HG03442 (cell line): ENCODE data around the gene SNTB2.

Experiments
- ATAC-seq: cut with Tn5 transposase; IDR thresholded peaks from one replicate; pipeline ENCODE4 v1.9.1; 2021; ENCODE audit warnings: mild to moderate bottlenecking, moderate library complexity; ENCODE audit not compliant: unreplicated experiment

The SNTB2 gene

DNA sequence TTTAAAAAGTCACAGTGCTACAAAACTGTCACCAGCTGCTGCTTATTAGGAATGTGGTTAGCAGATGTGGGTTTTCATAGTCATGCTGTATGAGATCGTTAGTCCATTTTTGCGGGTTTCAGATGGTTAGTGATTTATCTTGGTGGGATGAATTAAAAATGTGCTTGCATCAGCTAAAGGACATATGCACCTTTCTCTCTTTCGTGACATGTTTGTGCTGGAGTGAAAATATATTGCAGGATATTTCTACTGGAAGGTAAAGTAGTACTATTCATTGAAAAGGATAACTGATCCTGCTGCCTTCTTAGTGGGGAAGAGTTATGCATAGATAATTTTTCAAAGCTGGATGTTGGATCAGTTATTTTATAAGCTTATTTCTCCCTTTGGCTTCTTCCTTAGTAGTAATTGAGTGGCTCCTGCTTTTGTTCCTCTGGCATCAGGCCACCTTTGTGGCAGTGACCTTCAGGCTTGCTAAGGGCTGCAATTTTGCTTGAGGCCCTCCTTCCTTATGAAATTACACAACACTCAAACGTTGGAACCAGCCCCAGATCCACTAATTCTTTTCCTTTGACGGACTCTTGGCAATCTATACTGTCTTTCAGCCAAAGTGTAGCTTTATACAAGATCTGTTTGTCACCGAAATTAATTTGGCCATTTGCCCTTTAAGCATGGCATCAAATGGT is 7.5 kb upstream of the SNTB2 start:
- no peak for ATAC-seq

DNA sequence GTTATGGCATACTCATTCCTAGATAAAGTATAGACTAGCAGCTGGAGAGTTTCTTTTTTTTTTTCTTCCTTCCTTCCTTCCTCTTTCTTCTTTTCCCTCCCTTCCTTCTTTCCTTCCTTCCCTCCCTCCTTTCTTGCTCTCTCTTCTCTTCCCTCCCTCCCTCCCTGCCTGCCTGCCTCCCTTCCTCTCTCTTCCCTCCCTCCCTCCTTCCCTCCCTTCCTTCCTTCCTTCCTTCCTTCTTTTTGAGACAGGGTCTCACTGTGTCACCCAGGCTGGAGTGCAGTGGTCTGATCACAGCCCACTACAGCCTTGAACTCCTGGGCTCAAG is 7.0 kb upstream of the SNTB2 start:
- ATAC-seq = no peak

DNA sequence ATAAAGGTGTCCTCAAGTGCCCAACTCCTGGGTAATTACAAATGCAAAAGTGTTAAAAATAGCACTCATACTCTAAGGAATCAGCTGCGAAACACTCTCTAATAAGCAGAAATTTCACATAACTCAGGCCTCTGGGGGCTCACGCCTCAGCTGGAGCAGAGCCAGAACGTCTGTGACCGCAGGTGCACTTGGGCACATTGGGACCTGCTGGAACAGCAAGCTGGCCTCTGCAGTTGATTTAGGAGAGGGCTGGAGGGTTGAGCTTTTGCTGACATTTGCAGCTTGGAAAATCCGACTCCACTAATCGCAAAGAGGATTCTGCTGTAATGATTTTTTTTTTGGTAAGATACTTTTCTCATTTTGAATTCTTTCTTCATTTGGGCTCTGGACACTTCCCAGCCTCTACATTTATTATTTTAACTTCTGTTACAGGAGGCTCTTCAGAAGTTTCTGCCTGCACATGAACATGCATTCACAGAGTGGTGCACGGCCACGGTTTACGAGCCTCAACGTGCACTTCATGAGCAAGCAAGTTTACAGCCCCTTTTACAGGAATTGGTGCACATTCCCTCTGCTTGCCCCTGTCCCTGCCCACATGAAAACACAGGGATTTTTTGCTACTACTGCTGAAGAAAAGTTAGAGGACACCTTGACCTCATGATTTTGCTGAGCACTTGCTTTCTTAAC is 4.1 kb upstream of the SNTB2 start:
- ATAC-seq = no peak

DNA sequence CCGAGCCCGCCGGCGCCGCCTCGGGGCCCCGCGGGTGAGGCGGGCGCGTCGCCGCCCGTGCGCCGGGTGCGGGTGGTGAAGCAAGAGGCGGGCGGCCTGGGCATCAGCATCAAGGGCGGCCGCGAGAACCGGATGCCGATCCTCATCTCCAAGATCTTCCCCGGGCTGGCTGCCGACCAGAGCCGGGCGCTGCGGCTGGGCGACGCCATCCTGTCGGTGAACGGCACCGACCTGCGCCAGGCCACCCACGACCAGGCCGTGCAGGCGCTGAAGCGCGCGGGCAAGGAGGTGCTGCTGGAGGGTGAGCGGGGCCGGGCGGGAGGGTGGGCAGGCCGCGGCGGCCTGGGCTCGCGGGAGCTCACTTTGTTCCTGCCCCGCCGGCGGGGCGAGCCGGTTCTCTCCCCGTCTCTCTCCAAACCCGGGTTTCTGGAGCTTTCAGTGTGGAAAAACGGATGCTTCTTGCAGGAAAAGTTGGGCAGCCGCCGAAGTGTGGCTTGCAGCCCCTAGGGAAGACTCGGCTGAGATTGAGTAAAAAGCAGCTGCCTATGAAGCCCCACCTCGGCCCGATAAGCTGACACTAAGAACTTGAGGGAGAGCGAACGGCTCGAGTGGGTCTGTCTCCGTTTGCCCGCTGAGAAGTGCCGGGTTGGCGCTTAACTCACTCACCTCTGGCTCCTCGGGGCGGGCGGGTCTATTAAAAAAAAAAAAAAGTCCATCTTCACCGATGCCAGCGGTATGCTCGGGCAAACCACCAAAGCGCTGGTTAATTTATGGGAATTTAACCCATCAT is 677 bp downstream of the SNTB2 start:
- ATAC-seq = peak; percentile 24

DNA sequence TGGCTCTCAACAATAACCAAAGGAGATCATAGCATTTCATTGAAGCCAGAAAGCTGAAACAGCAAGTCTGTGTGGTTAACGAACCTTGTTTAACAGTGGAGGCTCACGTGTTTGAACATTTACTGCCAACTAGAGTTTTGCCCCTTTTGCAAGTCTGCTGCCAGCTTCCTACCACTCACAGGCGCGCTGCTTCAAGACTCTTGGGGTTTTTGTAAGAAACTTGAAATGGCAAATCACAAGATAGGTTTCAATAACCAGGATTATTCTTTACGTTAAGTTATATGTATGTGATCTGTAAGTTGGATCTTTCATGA is 1.2 kb downstream of the SNTB2 start:
- ATAC-seq = no peak

DNA sequence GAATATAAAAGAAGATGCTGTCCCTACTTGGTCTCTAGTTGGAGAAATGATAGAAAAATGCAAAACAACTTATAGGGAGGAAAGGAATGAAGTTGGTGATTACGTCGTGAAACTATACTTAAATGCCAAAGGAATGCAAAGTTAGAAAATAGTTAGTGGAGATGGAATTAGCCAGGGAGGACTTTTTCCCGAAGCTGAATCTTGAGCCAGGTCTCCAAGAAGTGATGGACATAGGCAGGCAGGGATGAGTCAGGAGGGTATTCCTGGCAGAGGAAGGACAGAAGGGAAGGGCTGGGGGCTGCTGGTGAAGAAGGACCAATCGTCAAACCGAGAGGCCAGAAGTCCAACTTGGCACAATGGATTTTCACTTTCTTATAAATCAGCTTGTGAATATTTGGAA is 1.8 kb downstream of the SNTB2 start:
- no peak for ATAC-seq

DNA sequence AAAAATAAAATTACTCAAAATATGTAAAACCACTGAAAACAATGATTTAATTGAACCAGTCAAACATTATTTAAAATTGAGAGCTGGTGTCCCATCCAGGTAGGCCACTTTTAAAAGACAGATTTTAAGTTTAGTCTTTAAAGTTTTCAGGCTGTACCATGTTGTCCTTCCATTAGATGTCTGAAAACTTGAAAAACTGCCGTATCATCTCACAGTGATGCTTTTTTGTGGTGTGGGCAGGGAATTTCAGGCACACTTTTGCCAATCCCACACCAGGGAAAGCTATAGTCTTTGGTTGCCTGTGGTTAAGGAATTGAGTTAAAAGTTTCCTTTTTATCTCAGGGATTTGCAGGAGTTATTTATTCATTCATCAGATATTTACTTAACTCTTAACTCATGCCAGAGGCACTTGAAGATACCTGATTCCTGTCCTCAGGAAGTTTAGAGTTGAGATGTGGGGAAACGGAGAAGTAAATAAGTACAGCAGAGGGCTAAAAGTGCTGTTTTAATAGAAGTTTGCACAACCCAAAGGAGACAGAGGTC is 3.2 kb downstream of the SNTB2 start:
- ATAC-seq = no peak

DNA sequence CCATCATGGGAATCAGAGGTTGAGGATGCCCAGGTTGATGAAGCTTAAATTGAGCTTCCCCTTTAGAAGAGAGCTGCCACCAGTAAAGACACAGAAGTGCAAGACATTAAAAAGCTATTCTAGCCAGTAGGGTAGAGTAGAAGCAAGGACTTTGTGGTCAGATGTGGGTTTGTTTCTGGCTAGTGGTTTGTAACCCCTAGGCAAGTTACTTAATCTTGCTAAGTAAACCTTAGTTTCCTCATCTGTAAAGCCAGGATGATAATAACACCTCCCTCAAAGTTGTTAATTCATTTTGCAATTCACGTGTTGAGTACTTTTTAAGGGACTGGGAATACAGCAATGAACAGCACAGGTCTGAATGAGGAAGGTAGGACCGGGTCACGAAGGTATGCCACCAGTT is 3.6 kb downstream of the SNTB2 start:
- ATAC-seq = no peak

DNA sequence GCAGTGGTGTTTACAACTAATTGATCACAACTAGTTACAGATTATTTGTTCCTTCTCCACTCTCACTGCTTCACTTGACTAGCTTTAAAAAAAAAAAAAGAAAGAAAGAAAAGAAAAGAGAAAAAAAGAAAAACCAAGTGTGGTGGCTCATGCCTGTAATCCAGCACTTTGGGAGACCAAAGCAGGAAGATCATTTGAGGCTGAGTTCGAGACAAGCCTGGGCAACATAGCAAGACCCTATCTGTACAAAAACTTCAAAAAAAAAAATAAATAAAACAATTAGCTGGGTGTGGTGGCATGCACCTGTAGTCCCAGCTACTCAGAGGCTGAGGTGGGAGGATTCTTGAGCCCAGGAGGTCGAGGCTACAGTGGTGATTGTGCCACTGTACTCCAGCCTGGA is 4.2 kb downstream of the SNTB2 start:
- no peak for ATAC-seq

DNA sequence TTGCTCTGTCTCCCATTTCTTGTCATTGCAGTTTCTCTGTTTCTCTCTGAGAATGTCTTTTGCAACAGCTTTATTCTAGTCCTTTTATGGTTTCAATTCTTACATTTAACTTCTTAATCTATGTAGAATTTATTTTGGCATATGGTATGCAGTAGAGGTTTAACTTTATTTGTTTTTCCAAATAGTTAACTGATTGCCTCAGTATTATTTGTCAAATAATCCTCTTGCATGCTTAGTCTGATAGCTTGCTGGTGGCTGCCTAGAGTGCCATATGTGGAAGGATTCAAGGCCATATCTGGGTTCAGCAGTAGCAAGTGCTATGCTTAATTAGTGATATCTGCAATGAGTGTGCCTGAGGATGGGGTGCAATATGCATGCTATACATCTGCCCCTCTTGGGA is 6.9 kb downstream of the SNTB2 start:
- no peak for ATAC-seq

DNA sequence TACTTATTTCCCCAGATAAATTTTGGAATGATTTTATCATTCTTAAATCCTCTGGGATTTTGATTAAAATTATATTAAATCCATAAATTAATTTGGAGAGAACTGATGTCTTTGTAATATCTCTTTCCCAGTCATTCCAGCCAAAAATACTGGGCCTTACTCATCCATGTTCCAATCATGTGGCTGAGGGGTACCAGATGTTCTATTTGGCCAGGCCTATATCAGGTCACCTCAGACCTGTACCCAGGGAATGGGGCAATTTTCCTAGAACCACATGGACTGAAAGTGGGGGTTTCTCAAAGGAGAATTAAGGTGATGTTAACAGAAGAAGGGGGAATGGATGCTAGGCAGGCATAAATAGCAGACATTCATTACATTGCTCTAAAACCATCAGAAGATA is 7.5 kb downstream of the SNTB2 start:
- ATAC-seq = no peak

DNA sequence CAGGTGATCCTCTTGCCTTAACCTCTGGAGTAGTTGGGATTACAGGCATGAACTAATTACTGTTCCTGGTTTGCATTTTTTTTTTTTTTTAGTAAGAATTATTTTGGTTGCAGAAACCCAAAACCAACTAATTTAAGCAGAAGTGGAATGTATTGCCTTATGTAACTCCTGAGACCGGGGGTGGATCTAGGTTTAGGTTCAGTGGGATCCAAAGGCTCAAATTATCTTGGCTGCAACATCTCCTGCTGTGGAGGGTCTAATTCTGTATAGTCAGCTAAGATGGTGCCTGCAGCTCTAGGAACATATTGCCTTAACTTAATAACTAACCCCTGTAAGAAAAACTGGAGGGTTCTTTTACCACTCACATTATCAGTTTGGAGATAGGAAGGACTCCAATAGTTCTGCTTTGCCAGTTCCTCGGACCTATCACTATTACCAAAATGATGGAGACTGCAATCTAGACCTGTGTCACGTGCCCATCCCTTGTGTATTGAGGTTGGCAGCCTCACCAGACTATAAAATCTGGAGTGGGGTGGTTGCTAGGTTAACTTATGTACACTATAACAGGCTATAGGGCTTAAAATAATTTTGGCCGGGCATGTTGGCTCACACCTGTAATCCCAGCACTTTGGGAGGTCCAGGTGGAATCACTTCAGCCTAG is 8.5 kb downstream of the SNTB2 start:
- ATAC-seq = no peak

DNA sequence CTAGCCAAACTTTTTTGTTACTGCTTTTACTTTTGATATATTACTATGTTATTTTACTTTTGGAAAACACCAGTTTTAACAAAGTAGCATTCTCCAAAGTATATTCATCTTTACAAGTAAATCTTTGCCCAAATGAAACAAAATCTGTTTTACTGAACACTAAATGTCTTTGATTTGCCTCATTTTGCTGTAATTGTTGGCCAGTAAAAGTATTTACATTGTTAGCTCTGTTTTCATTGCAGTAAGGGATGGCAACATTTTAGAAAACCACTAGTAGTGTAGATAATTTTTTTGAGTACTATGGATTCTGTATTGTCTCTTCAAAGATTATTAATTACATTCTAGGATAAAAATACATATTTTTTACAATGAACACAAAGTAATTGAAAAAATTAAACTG is 10.6 kb downstream of the SNTB2 start:
- ATAC-seq = no peak

DNA sequence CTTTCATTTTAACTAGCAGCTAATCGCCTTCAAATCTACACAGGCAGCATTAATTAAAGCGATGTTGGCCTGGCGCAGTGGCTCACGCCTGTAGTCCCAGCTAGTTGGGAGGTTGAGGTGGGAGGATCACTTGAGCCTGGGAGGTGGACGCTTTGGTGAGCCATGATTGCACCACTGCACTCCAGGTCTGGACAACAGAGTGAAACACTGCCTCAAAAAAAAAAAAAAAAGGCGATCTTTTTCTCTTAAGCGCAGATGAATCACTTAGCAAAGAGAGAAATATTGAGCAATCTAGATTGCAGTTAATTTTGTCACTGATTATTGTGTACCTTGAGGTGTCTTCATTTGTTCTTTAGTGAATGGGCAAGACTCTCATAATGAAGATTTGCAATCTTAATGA is 12.4 kb downstream of the SNTB2 start:
- ATAC-seq = no peak

DNA sequence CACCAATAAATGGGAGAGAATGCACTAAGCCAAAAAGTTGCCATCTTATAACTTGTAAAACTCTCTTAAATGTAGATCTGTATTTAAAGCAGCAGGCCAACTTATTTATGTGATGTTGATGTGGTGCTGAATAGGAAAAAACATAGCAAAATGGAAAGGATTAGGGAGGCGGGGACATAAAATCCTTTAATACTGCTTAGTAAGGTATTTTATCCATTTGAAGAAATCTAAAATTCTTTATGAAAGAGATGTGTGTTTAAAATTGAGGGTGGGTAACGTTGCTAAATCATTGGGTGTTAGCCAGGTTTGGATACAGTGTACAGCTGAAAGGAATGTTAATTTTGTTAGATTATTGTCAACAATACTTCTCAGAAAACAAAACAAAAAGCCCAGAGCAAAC is 14.3 kb downstream of the SNTB2 start:
- ATAC-seq = no peak

DNA sequence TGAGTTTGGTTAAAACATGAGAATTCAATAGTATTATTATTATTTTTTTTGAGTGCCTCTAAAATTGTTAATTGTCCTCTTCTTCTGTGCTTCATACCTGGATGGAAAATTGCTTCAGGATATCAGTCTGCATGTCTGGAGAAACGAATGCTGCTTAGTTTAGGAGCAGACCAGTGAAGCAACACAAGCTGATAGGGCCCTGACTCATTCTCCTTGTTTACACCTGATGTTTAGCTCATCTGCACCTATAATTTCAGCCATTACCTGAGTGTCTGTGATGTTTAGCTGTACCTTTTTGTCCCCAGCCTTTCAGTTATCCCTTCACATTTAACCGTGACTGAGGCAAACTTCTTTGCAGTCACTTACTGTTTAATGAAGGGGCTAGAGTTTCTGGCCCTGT is 14.8 kb downstream of the SNTB2 start:
- ATAC-seq = no peak

DNA sequence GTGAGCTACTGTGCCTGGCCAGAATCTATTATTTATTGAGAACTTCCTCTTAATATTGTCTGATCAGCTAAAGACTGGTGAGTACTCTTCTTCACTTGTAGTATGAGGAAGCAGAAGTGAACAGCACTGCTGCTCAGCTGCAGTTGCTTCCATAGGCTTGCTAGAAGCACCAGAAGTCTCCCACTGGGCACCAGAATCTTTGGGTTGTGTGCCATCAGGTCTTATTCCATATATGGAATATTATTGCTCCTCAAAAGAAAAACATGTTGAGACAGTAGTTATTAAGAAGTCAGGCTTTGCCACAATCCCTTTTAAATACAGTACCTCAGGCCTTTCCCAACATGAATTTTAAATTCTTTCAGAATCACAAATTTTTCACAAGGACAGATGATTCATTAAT is 17.2 kb downstream of the SNTB2 start:
- ATAC-seq = no peak

DNA sequence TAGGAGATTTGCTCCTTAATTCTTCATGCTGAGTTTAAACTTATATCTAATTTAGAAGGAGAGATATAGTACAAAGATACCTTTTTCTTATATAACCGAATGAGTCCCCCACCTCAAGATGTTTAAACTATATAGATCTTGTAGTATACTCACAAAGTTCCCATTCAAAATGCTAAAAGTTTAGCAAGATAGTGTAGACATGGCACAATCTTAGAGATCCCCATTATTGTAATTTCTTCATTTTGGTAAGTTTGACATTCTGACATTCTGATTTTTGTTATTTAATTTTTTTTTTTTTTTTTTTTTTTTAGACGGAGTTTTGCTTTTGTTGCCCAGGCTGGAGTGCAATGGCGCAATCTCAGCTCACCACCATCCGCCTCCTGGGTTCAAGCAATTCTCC is 22.8 kb downstream of the SNTB2 start:
- no peak for ATAC-seq

DNA sequence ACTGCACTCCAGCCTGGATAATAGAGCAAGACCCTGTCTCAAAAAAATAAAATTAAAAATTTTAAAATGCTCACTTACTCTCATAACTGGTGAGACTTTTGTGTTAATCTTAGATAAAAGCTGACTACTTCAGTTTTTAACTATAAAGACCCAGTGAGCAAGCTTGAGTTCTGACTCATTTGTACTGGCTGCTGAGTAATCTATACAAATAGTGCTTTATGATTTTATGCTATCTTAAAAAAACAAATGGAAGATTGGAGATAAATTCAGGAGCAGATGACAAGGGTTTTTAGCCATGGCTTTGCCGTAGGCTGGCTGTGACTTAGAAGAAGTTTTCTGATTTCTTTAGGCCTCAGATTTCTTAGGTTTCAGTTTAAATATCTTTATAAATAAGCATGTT is 30.5 kb downstream of the SNTB2 start:
- no peak for ATAC-seq

DNA sequence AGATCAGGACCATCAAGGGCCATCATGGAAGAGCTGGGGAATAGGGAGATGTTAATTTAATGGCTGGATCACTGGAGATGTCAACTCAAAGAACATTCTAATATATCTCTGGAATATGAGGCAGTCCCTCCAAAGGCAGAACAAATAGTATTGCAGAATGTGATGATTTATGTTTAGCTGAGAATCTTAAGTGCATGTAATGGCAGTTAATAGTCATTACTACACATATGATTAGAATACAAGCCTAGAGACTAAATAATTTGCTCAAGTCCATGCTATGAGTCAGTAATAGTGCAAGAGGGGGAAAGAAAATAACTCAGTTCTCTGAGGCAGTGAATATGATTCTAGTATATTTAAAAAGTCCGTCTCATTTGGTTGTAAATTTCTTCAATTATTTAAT is 32.3 kb downstream of the SNTB2 start:
- ATAC-seq = no peak

DNA sequence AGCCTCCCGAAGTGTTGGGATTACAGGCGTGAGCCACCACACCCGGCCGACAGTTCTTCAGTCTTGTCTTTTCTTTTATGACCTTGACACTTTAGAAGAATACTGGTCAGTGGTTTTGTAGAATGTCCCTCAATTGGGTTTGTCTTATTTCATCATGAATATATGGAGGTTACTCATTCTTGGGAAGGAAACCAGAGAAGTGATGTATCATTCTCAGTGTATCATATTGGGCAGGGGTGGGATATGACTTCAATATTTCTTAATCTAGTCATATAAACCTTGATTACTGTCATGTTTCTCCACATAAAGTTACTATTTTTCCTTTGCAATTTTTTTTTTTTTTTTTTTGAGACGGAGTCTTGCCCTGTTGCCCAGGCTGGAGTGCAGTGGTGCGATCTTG is 36.9 kb downstream of the SNTB2 start:
- no peak for ATAC-seq

DNA sequence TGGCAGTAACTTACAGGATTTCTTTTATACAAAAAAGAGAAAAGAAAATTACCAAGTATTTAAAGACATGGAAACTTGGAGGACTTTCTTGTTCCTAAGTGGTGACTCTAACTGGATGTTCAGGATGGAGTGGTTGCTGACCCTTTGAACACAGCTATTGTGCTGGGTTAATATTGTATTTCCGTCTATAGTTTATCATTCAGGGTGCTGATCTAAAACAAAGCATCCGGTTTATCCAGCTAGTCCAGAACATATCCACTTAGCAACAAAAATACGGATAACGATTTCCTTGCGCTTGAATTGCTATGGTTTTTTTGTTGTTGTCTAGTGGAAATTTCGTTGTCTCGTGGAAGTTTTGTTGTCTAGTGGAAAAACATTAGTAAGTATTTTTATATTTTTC is 38.2 kb downstream of the SNTB2 start:
- no peak for ATAC-seq
